ENCODE data around the gene SPOCK1. TPM values are rescaled to one million over a fixed set of nuclear protein-coding genes. Genes with fewer than 3 reads are reported as not detected.

The SPOCK1 gene
- total and polyA plus RNA-seq, 2 donors (not counting 3 experiments of a cell fraction or from before 2014, with no cell fraction given) = 144 to 280 TPM

DNA sequence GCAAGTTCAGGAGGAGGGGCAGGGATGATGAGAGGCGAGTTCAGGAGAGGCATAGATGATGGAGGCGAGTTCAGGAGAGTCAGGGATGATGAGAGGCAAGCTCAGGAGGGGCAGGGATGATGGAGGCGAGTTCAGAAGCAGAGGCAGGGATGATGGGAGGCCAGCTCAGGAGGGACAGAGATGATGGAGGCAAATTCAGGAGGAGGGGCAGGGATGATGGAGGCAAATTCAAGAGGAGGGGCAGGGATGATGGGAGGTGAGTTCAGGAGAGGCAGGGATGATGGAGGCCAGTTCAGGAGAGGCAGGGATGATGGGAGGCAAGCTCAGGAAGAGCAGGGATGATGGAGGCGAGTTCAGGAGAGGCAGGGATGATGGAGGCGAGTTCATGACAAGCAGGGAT is 17.8 kb upstream of the SPOCK1 start:
- Histone ChIP-seq H3K36me3 (ENCODE audit: control insufficient read depth in 2 of 2, extremely low read depth in 1 of 2, insufficient read depth in 2 of 2, low read length in 2 of 2) (no peaks in the 10 kb centered on the region), H3K9ac (replicated peaks; ENCODE audit: extremely low read depth, insufficient read depth, low read length) (no peak overlapping the region), H3K9me1 (replicated peaks; ENCODE audit: control insufficient read depth, extremely low read depth, insufficient read depth, low read length) (no peaks in the 10 kb centered on the region), H3K9me3 (replicated peaks; ENCODE audit: control insufficient read depth, insufficient read depth, low read length) (no peaks in the 10 kb centered on the region), H3K79me2 (ENCODE audit: control insufficient read depth, insufficient read depth, low read length) (no peaks in the 10 kb centered on the region), H2AFZ (ENCODE audit: low read depth, low read length) (no peak overlapping the region), H3K4me2 (ENCODE audit: insufficient read depth, low read length) (no peak overlapping the region), H4K20me1 (replicated peaks; ENCODE audit: control insufficient read depth, extremely low read depth, insufficient read depth, low read length) (no peaks in the 10 kb centered on the region), H3K4me1 (ENCODE audit: control insufficient read depth, extremely low read depth, insufficient read depth, low read length) (no peaks in the 10 kb centered on the region), H3K27me3 (ENCODE audit: control insufficient read depth in 2 of 2, insufficient read depth in 2 of 2, low read length in 2 of 2) (peaks cover 12 to 14% of the 10 kb centered on the region in 2 experiments), H3K4me3 (replicated peaks in 1 of 3; ENCODE audit: insufficient read depth in 1 of 3, low read depth in 1 of 3, low read length in 3 of 3) (no peak overlapping the region), H3K27ac (ENCODE audit: insufficient read depth, low read depth, low read length) (no peak overlapping the region)
- dilution Hi-C loops (cut with MboI; ENCODE audit: extremely low pct_ligation_motif_present, low sequenced_read_pairs) = no loop called here
- ChIA-PET POLR2A (no interaction called here), CTCF (no interaction called here)
- FAIRE-seq (no peak), DNase-seq (ENCODE audit: low read depth, low spot score) (no peak)
- no TSS peak for BruUV-seq (replicated peaks)
- intact Hi-C loops (cut with micrococcal nuclease) = no loop called here
- TF ChIP-seq POLR2AphosphoS5 (IDR thresholded peaks at IDR 0.05; ENCODE audit: insufficient read depth, low read depth, low read length) (no peak), CTCF (IDR thresholded peaks at IDR 0.05; ENCODE audit: extremely low read depth in 1 of 2, insufficient read depth in 1 of 2, low read depth in 1 of 2, low read length in 2 of 2) (no peak)
- TF ChIP-seq, protein P1, sequence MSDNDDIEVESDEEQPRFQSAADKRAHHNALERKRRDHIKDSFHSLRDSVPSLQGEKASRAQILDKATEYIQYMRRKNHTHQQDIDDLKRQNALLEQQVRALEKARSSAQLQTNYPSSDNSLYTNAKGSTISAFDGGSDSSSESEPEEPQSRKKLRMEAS (IDR thresholded peaks at IDR 0.05; ENCODE audit: insufficient read depth, insufficient read length) = no peak

DNA sequence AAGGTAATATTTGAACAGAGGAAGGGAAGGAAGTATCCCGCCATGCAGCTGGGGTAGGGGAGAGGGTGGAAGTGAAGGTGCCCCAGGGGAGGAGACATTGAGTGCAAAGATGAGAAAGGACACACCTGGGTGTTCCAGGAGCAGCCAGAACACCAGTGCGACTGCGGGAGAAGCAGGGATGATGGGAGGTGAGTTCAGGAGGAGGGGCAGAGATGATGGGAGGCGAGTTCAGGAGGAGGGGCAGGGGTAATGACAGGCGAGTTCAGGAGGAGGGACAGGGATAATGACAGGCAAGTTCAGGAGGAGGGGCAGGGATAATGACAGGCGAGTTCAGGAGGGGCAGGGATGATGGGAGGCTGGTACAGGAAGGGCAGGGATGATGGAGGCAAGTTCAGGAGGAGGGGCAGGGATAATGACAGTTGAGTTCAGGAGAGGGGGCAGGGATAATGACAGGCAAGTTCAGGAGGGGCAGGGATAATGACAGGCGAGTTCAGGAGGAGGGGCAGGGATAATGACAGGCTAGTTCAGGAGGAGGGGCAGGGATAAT is 17.2 kb upstream of the SPOCK1 start:
- Histone ChIP-seq H3K4me3 (replicated peaks in 1 of 3; ENCODE audit: insufficient read depth in 1 of 3, low read depth in 1 of 3, low read length in 3 of 3) (no peak overlapping the region), H3K4me2 (ENCODE audit: insufficient read depth, low read length) (no peak overlapping the region), H3K27ac (ENCODE audit: insufficient read depth, low read depth, low read length) (no peak overlapping the region), H3K4me1 (ENCODE audit: control insufficient read depth, extremely low read depth, insufficient read depth, low read length) (no peaks in the 10 kb centered on the region), H4K20me1 (replicated peaks; ENCODE audit: control insufficient read depth, extremely low read depth, insufficient read depth, low read length) (no peaks in the 10 kb centered on the region), H2AFZ (ENCODE audit: low read depth, low read length) (no peak overlapping the region), H3K9ac (replicated peaks; ENCODE audit: extremely low read depth, insufficient read depth, low read length) (no peak overlapping the region), H3K27me3 (ENCODE audit: control insufficient read depth in 2 of 2, insufficient read depth in 2 of 2, low read length in 2 of 2) (peaks cover 15 to 18% of the 10 kb centered on the region in 2 experiments), H3K79me2 (ENCODE audit: control insufficient read depth, insufficient read depth, low read length) (no peaks in the 10 kb centered on the region), H3K9me3 (replicated peaks; ENCODE audit: control insufficient read depth, insufficient read depth, low read length) (no peaks in the 10 kb centered on the region), H3K9me1 (replicated peaks; ENCODE audit: control insufficient read depth, extremely low read depth, insufficient read depth, low read length) (no peaks in the 10 kb centered on the region), H3K36me3 (ENCODE audit: control insufficient read depth in 2 of 2, extremely low read depth in 1 of 2, insufficient read depth in 2 of 2, low read length in 2 of 2) (no peaks in the 10 kb centered on the region)
- CTCF ChIA-PET = interaction anchor here (1.0 kb wide), 1 partner anchor 196 kb away, joined by 4 read pairs; no protein-coding TSS in a partner anchor
- BruUV-seq (replicated peaks) = no TSS peak
- POLR2A ChIA-PET = no interaction called here
- TF ChIP-seq JUN (IDR thresholded peaks at IDR 0.05; ENCODE audit: borderline replicate concordance, insufficient read depth, insufficient read length, low read depth) (no peak), POLR2A (IDR thresholded peaks at IDR 0.05; ENCODE audit: low read depth, low read length) (no peak), CTCF (IDR thresholded peaks at IDR 0.05; ENCODE audit: extremely low read depth in 1 of 2, insufficient read depth in 1 of 2, low read depth in 1 of 2, low read length in 2 of 2) (no peak), EZH2 (IDR thresholded peaks at IDR 0.05; ENCODE audit: borderline replicate concordance, low read depth, low read length, severe bottlenecking) (no peak), GATA2 (IDR thresholded peaks at IDR 0.05; ENCODE audit: insufficient read depth, insufficient read length, low read depth, low read length) (no peak), MYC (IDR thresholded peaks at IDR 0.05; ENCODE audit: low read depth, low read length) (no peak), FOS (IDR thresholded peaks at IDR 0.05; ENCODE audit: borderline replicate concordance, insufficient read depth, low read length) (no peak)
- dilution Hi-C loops (cut with MboI; ENCODE audit: extremely low pct_ligation_motif_present, low sequenced_read_pairs) (no loop called here), intact Hi-C loops (cut with micrococcal nuclease) (no loop called here)
- DNase-seq (ENCODE audit: low read depth, low spot score) (no peak), FAIRE-seq (no peak)

Measured in endothelial cell of umbilical vein (primary cell).